HepG2 (cell line): ENCODE results near the gene SIGLECL1.

ENCODE experiments used
- EZH2 ChIP-seq: conservative IDR thresholded peaks from 2 replicates; pipeline ENCODE4 v1.6.1; 2012; ENCODE audit warnings: mild to moderate bottlenecking, low read depth, low read length, moderate library complexity
- FOSL2 ChIP-seq: sonication (generic); formaldehyde crosslinking; IDR thresholded peaks from 2 replicates; pipeline ENCODE4 v1.4.0; 2020; ENCODE audit warnings: missing genetic modification reagents
- RBM39 ChIP-seq: fragments of 200-400 bp; formaldehyde crosslinking; IDR thresholded peaks from one replicate; pipeline ENCODE4 v1.6.1; 2018; ENCODE audit warnings: antibody characterized with exemption, mild to moderate bottlenecking, low read depth, low read length; ENCODE audit not compliant: poor library complexity, severe bottlenecking
- SIN3B ChIP-seq: fragments of 150-350 bp; IDR thresholded peaks from 2 replicates; pipeline ENCODE4 v1.6.1; 2014; ENCODE audit warnings: low read length
- TCF7 ChIP-seq: sonication (generic); IDR thresholded peaks from 2 replicates; pipeline ENCODE4 v1.6.1; 2016; ENCODE audit warnings: antibody characterized with exemption, low read depth
- TCF7L2 ChIP-seq: IDR thresholded peaks from 2 replicates; pipeline ENCODE4 v1.6.1; 2011; ENCODE audit warnings: mild to moderate bottlenecking, low read depth, low read length, moderate library complexity
- ZNF337 ChIP-seq: sonication (generic); formaldehyde crosslinking; IDR thresholded peaks from 2 replicates; pipeline ENCODE4 v1.5.1; 2020; ENCODE audit warnings: missing genetic modification reagents, low read depth, mild to moderate bottlenecking, borderline replicate concordance
- TF ChIP-seq, protein P1 (sequence below): sonication (generic); formaldehyde crosslinking; IDR thresholded peaks from 2 replicates; pipeline ENCODE4 v1.8.0; 2022; ENCODE audit warnings: mild to moderate bottlenecking, missing genetic modification reagents
- TF ChIP-seq, protein P2 (sequence below): IDR thresholded peaks from 2 replicates; pipeline ENCODE4 v1.6.1; 2012; ENCODE audit warnings: inconsistent platforms
- TF ChIP-seq, protein P3 (sequence below): sonication (generic); formaldehyde crosslinking; IDR thresholded peaks from 2 replicates; pipeline ENCODE4 v1.5.0; 2020; ENCODE audit warnings: mild to moderate bottlenecking, missing genetic modification reagents, moderate library complexity
- TF ChIP-seq, protein P4 (sequence below): IDR thresholded peaks from 2 replicates; pipeline ENCODE4 v1.6.1; 2012; ENCODE audit warnings: low read length, improper control_type of control experiment
- TF ChIP-seq, protein P5 (sequence below): sonication (generic); formaldehyde crosslinking; IDR thresholded peaks from 2 replicates; pipeline ENCODE4 v1.5.1; 2020; ENCODE audit warnings: mild to moderate bottlenecking, missing genetic modification reagents, borderline replicate concordance

DNA sequence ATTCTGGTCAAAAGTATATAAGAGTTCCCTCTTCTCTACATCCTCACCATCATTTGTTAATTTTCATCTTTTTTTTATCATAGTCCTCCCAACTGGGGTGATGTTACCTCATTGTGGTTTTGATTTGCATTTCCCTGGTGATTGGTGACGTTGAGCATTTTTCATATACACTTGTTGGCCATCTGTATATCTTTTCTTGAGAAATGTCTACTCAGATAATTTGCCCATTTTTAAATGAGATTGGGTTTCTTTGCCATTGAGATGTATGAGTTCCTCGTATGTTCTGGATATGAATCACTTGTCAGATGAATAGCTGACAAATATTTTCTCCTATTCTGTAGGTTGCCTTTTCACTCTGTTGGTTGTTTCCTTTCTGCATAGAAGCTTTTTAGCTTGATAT is 23.6 kb upstream of the SIGLECL1 start:
- TF ChIP-seq ZNF337 (CRISPR knock-in tag) (no peak), SIN3B (no peak), FOSL2 (CRISPR knock-in tag) (no peak), EZH2 (no peak), RBM39 (no peak), TCF7L2 (no peak), TCF7 (no peak)
- TF ChIP-seq, protein P1, sequence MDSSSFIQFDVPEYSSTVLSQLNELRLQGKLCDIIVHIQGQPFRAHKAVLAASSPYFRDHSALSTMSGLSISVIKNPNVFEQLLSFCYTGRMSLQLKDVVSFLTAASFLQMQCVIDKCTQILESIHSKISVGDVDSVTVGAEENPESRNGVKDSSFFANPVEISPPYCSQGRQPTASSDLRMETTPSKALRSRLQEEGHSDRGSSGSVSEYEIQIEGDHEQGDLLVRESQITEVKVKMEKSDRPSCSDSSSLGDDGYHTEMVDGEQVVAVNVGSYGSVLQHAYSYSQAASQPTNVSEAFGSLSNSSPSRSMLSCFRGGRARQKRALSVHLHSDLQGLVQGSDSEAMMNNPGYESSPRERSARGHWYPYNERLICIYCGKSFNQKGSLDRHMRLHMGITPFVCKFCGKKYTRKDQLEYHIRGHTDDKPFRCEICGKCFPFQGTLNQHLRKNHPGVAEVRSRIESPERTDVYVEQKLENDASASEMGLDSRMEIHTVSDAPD (CRISPR knock-in tag), result no peak
- TF ChIP-seq, protein P2, sequence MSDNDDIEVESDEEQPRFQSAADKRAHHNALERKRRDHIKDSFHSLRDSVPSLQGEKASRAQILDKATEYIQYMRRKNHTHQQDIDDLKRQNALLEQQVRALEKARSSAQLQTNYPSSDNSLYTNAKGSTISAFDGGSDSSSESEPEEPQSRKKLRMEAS, result no peak
- TF ChIP-seq, protein P3, sequence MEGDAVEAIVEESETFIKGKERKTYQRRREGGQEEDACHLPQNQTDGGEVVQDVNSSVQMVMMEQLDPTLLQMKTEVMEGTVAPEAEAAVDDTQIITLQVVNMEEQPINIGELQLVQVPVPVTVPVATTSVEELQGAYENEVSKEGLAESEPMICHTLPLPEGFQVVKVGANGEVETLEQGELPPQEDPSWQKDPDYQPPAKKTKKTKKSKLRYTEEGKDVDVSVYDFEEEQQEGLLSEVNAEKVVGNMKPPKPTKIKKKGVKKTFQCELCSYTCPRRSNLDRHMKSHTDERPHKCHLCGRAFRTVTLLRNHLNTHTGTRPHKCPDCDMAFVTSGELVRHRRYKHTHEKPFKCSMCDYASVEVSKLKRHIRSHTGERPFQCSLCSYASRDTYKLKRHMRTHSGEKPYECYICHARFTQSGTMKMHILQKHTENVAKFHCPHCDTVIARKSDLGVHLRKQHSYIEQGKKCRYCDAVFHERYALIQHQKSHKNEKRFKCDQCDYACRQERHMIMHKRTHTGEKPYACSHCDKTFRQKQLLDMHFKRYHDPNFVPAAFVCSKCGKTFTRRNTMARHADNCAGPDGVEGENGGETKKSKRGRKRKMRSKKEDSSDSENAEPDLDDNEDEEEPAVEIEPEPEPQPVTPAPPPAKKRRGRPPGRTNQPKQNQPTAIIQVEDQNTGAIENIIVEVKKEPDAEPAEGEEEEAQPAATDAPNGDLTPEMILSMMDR (CRISPR knock-in tag), result no peak
- TF ChIP-seq, protein P4, sequence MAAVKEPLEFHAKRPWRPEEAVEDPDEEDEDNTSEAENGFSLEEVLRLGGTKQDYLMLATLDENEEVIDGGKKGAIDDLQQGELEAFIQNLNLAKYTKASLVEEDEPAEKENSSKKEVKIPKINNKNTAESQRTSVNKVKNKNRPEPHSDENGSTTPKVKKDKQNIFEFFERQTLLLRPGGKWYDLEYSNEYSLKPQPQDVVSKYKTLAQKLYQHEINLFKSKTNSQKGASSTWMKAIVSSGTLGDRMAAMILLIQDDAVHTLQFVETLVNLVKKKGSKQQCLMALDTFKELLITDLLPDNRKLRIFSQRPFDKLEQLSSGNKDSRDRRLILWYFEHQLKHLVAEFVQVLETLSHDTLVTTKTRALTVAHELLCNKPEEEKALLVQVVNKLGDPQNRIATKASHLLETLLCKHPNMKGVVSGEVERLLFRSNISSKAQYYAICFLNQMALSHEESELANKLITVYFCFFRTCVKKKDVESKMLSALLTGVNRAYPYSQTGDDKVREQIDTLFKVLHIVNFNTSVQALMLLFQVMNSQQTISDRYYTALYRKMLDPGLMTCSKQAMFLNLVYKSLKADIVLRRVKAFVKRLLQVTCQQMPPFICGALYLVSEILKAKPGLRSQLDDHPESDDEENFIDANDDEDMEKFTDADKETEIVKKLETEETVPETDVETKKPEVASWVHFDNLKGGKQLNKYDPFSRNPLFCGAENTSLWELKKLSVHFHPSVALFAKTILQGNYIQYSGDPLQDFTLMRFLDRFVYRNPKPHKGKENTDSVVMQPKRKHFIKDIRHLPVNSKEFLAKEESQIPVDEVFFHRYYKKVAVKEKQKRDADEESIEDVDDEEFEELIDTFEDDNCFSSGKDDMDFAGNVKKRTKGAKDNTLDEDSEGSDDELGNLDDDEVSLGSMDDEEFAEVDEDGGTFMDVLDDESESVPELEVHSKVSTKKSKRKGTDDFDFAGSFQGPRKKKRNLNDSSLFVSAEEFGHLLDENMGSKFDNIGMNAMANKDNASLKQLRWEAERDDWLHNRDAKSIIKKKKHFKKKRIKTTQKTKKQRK, result no peak
- TF ChIP-seq, protein P5, sequence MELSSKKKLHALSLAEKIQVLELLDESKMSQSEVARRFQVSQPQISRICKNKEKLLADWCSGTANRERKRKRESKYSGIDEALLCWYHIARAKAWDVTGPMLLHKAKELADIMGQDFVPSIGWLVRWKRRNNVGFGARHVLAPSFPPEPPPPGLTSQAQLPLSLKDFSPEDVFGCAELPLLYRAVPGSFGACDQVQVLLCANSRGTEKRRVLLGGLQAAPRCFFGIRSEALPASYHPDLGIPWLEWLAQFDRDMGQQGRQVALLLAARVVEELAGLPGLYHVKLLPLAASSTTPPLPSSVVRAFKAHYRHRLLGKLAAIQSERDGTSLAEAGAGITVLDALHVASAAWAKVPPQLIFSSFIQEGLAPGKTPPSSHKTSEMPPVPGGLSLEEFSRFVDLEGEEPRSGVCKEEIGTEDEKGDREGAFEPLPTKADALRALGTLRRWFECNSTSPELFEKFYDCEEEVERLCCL (CRISPR knock-in tag), result no peak
